Germinal center (tissue), 1 donor: ENCODE data around the gene BCAR3.
"Not testable (repeated sequence)": the region's sequence is repeated elsewhere in the genome, so short reads cannot be mapped to it uniquely, and the experiment has no call there.

Source experiments
- DNase-seq: peaks from one replicate; pipeline ENCODE4 v3.0.0; 2012; ENCODE audit warnings: mixed read lengths, low spot score

Gene BCAR3

DNA sequence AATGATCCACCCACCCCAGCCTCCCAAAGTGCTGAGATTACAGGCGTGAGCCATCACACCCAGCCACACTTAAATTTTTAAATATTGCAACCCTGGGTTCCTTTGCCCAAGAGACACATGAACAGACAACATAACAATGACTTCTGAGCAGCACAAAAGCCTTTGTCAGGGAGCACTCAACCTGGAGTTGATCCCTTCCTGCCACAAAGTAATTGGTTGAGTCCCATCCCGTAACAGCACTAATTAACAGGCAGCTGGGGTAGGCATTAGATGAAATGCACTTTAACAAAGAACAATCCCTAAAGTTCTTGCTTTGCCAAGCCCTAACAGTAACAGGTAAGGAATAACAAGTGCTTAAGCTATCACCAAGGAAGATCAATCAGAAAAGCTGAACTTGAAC lies 5.9 kb upstream of the BCAR3 start:
- DNase-seq = no peak

DNA sequence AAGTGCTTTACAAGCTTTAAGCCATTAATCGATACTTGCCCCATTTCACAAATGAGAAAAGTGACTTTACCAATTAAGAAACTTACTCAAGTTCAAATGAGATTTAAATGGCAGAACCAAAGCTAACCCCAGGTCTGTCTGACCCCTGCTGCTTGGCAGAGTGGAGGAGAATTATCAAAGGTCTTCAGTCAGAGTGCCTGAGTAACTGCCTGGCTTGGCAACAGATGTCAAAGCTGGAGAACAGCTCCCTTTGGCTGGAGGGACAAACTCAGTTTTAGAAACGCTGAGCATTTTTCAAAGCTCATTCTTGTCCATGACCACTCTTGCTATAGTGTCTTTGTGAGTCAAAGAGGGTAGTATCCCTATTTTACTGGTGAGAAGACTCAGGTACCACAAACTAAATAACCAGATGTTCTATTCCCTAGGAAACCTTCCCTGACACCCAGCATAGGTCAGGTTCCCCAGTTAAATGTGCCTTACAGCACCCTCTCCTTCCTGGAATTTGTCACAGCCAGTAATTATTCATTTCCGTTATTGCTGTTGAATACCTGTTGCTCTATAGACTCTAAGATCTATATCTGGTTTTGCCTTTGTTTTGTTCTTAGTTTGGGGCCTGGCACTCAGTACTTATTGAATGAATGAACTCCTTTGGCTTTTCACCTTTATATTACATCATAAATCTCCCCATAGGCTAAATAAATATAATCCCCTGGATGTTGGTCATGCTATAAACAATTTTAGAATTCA lies 5.0 kb upstream of the BCAR3 start:
- DNase-seq = no peak

DNA sequence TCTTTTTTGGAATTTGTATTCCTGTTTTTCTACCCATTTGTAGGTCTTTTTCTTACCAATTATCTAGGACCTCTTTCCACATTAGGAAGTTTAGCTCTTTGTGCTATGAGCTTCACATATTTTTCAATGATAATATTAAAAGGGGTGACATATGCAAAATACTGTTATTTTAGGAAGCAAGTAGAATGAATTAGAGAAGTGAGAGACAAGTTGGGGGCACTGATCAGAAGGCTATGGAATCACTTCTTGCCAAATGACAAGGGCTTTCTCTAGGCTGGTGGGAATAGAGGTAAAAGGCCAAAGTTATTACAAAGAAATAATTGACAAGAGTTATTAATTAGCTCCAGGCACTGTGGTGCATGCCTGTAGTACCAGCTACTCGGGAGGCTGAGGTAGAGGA lies 4.3 kb upstream of the BCAR3 start:
- DNase-seq = no peak

DNA sequence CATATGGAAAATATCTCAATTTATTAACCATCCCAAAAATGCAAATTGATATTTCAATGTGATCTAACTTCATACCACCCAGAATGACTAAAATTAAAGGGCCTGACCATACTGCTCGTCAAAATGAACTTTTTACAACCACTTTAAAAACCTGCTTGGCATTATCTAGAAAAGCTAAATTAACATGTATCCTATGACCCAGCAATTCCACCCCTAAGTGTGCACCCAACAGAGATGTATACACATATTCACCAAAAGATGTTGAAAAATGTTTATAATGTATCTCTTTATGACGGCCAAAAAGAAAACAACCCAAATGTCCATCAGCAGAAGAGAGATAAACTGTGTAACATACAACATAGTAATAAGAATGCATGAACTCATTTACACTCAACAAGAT lies 1.6 kb upstream of the BCAR3 start:
- DNase-seq = no peak

GRCh38 chr1:93681989-93682412 lies 364 bp upstream of the BCAR3 start:
- no peak for DNase-seq

GRCh38 chr1:93680420-93681100 lies 1.1 kb downstream of the BCAR3 start:
- peak; percentile 89 for DNase-seq

GRCh38 chr1:93680076-93680419 lies 1.6 kb downstream of the BCAR3 start:
- no peak for DNase-seq

GRCh38 chr1:93679546-93679945 lies 2.1 kb downstream of the BCAR3 start:
- no peak for DNase-seq

DNA sequence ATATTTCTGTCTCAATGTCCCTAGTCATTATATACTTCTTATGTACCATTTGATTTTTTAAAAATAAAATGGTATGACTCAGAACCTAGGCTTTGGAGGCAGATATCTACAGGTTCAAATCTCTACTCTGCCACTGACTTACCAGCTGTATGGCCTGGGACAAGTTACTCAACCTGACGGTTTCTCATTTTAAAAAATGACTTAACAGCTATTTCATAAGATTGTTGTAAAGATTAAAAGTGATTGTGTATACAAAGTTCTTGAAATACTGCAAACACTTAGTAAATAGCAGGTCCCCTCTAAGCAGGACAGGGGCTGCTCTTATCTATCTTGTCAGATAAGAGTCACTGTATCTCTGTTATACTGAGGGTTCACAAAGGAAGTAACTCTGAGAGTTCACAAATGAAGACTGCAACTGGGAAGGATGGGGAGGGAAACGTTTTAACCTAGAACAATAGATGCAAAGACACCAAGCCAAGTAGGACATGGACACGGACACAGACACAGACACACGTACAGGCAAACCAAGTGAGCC lies 2.6 kb downstream of the BCAR3 start:
- DNase-seq = no peak

DNA sequence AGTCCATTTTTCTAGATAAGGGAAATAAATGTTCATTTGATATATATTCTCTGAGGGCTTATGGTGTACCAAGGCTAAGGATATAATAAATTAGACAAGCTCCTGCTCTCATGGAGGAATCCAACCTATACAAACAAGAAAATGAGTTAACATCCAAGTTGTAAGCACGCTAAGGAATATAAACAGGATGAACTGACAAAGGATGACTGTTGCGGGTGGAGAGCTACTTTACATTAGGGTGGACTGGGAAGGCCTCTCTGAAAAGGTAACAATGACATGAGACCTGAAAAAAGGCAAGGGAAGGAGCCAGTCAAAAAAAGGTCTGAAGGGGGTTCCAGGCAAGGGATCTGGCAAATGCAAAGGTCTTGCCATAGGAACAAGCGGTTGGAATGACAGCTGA lies 3.1 kb downstream of the BCAR3 start:
- DNase-seq = no peak

- DNase-seq = no peak
Observed at GRCh38 chr1:93677729-93678128, 3.9 kb downstream of the BCAR3 start.

DNA sequence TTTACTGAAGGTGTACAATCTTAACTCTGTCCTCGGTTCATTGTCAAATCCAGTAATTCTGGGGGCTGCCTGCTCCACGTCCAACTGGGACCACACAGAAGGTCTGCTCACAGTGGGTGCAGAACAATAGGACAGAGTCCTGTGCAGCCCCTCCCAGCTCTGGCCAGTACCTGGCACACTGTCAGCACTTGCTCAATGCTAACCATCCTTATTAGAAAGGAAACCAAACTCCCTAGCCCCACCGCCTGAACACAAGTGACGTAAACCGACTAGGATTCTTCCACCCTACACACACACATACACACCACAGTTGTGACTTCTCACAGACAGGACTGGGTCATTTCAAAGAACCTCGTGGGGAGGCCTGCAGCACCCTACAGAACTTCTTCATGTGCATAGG lies 5.2 kb downstream of the BCAR3 start:
- no peak for DNase-seq

DNA sequence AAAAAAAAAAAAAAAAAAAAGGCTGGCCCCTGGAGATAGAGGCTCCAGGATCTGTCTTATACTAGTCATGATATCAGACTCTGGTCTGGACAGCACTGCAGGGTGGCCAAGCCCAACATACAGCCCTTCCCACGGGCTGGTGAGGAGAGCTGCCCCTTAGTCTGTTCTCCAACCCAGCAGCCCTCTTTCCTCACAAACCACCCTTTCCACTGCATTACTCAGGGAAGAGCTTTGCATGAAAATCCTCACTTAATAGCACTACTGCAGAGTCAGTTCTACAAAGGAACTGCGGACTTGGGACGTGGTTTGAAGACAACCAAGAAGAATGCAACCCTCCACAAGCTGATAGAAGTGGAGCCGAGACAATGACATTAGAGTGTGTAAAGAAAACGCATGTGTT lies 5.7 kb downstream of the BCAR3 start:
- DNase-seq = no peak

- no peak for DNase-seq
Observed at GRCh38 chr1:93675271-93675670, 6.4 kb downstream of the BCAR3 start.

DNA sequence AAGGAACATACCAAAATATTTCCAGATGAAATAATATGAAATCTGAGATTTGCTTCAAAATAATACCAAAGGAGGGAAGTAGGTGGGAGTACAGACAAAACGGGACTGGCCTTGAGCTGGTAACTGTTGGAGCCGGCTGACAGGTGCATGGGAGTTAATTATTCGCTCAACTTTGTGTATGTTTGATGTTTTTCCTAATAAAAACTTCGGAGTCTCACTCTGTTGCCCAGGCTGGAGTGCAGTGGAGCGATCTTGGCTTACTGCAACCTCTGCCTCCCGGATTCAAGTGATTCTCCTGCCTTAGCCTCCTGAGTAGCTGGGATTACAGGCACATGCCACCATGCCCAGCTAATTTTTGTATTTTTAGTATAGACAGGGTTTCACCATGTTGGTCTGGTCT lies 7.6 kb downstream of the BCAR3 start:
- DNase-seq = not testable (repeated sequence)

DNA sequence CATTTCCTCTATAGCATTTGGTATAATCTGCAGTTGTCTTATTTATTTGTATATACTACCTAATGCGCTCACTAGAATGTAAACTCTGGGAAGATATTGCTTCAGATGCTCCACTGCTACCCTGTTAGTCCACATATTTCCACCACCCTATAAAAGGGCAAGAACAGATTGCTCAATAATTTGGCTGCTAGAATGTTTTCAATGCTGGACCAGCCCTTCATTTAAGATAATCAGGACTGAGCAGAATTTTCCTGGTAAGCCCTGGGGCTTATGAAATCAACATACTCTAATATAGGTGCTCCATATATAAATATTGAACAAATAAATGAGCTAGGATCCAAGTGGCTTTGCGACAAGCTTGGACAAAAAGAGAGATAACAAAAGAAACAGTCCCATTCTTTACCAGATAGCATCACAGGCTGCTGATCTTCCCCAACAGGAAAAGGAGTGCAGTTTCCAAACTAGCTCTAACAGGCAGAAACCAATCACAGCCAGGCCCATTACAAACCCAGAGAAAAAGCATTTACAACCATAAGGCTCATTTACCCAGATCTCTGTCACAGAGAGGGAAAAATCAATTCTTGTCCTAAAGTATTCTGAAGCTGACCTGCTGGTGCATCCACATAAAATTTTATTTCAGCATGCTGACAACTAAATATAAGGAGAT lies 8.3 kb downstream of the BCAR3 start:
- no peak for DNase-seq

- DNase-seq = no peak
Observed at GRCh38 chr1:93672477-93673162, 9.0 kb downstream of the BCAR3 start.

DNA sequence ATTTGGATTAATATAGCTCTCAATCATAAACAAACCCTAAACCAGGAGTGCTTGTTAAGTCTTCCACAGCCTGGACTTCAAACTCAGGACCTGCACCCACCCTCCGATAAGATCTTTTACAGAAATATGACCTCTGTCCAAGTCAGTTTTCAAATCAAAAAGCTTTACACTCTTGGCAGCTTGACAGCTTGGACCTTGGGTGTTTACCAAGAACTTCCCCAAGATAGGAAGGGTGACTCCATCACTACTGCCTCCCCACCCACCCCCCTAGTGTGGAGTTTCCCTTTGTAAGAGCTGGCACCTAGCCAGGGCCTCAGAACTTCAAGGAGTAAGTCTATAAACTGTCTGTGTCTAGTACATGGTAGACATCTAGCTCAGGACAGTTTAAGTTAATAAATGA lies 9.6 kb downstream of the BCAR3 start:
- no peak for DNase-seq

GRCh38 chr1:93671099-93671621 lies 10.5 kb downstream of the BCAR3 start:
- no peak for DNase-seq

DNA sequence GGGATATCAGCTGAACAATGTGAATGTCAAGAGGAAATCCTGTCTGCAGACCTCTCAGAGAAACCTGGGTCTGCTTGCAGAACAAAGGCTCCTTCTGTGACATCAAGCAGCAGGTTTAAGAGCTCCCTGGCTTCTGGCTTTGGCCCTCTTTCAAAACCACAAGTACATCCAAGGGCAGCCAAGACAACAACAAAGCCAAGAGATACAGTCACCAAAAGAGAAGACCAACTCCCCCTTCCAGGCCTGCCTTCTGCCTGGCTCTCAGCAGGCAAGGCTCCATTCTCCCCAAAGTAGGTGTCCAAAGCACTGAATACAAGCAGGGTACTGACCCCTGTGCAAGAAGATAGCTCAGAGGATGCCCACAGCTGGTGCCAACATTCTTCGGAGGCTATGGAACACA lies 11.5 kb downstream of the BCAR3 start:
- no peak for DNase-seq

- no peak for DNase-seq
Observed at GRCh38 chr1:93669369-93669768, 12.3 kb downstream of the BCAR3 start.

GRCh38 chr1:93668951-93669350 lies 12.7 kb downstream of the BCAR3 start:
- no peak for DNase-seq
